Body of pancreas (tissue), 4 donors: ENCODE data around the gene RASD2. TPM values are rescaled to one million over a fixed set of nuclear protein-coding genes. Genes with fewer than 3 reads are reported as not detected.
"Not testable (repeated sequence)": the region's sequence is repeated elsewhere in the genome, so short reads cannot be mapped to it uniquely, and the experiment has no call there.

ENCODE experiments used
- ATAC-seq: fragments of 150-250 bp; one replicate; pipeline ENCODE4 v1.9.1; 2016
- DNase-seq, 4 donors: peaks; one replicate each; pipeline ENCODE4 v3.0.0-alpha.2; 2019
- H3K27ac ChIP-seq, 4 donors: fragments of 200-600 bp; sonication (generic); 1 replicate in 3 of 4; 2 replicates in 1 of 4; pipeline versions ENCODE4 v1.5.1 to v1.6.1; 2016 to 2019; ENCODE audit warnings: mild to moderate bottlenecking in 1 of 4, mixed read lengths in 1 of 4, moderate library complexity in 1 of 4
- H3K27me3 ChIP-seq, 2 donors: fragments of 200-600 bp; sonication (generic); one replicate each; pipeline ENCODE4 v1.6.0; 2016; ENCODE audit warnings: mild to moderate bottlenecking in 1 of 2
- H3K36me3 ChIP-seq, 2 donors: fragments of 200-600 bp; sonication (generic); replicated peaks in 1 of 2; 2 replicates each; pipeline ENCODE4 v1.5.1; 2016; ENCODE audit warnings: low read depth in 2 of 2; ENCODE audit not compliant: insufficient read depth in 1 of 2
- H3K4me1 ChIP-seq: fragments of 200-600 bp; sonication (generic); one replicate; pipeline ENCODE4 v1.6.0; 2016
- H3K4me3 ChIP-seq, 2 donors: fragments of 200-600 bp; sonication (generic); 1 replicate in 1 of 2; 2 replicates in 1 of 2; pipeline ENCODE4 v1.5.1; 2016 to 2019
- H3K9me3 ChIP-seq, 3 donors: fragments of 200-600 bp; sonication (generic); 1 replicate in 2 of 3; 2 replicates in 1 of 3; pipeline ENCODE4 v1.5.1; 2016
- POLR2A ChIP-seq, 3 donors: fragments of 450-650 bp; IDR thresholded peaks; one replicate each; pipeline ENCODE4 v1.6.1; 2016; ENCODE audit warnings: antibody characterized with exemption in 3 of 3, mild to moderate bottlenecking in 2 of 3
- WGBS, 2 donors: methylation state at CpG; one replicate each; pipeline ENCODE4 v1.1.5; 2017; 5-methylcytosine and 5-hydroxymethylcytosine counted together
- intact Hi-C: fragments of 100-400 bp; cut with DNase I; formaldehyde crosslinking; loops from one replicate; pipeline ENCODE4 v1.15.1; 2023
- total RNA-seq, 2 donors: library from RNA; depleted of rRNA; stranded (reverse); fragments of >200 nt; gene quantifications; one replicate each; pipeline ENCODE4 v1.1.0, GENCODE V29; 2016
- TF ChIP-seq, protein P1 (sequence below), 7 experiments: fragments of 450-650 bp in 4 of 7; fragments of 200-600 bp in 3 of 7; sonication (generic) in 3 of 7; IDR thresholded peaks; one replicate each; pipeline ENCODE4 v1.5.1; 2016 to 2019; ENCODE audit warnings: antibody characterized with exemption in 7 of 7

The RASD2 gene, protein sequence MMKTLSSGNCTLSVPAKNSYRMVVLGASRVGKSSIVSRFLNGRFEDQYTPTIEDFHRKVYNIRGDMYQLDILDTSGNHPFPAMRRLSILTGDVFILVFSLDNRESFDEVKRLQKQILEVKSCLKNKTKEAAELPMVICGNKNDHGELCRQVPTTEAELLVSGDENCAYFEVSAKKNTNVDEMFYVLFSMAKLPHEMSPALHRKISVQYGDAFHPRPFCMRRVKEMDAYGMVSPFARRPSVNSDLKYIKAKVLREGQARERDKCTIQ
- 1 to 10 TPM in 1 of 2 donors, under 1 TPM in 1; 0.26 to 3.6 TPM for total RNA-seq

DNA sequence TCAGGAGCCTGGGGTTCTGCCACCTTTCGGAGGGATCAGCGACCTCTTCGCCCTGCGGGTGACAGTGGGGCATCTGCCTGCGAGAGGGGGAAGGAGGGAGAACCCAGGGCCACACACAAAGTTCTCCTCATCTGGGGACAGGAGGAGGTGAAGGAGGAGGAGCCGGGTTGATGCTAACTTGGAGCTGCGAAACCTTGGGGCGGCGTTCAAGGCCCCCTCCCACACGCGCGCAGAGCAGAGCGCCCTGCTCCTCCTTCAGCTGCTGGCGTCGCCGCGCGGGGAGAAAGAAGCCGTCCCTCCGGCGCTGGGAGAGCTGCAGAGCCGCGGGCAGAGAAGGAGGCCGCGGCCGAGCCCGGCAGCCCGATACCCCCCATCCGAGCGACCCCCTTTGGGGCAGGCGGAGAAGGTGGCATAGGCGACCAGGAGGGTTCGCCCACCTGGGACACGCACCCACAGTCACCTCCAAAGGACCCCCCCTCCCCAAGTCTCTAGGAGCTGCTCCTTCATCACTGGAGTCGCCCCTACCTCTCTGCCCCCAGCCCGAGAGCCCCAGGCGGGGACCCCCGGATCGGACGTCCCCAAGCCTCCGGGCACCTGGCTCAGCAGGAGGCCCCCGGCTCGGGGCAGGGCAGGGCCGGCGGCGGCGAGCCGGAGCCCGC lies at the start of gene RASD2:
TSS of gene RASD2 (plus strand) at position 237 of the 659 bp plus-strand sequence. CDS start 5,979 bp downstream, outside the sequence.
- ATAC-seq = peak; percentile 24
- peaks cover 17% of the 10 kb centered on the region for H3K4me1 ChIP-seq
- intact Hi-C loops = no loop called here
- 0 to 4% methylated on average over 9 to 35 of the region's 49 CpGs for WGBS, 2 donors
- H3K9me3 ChIP-seq = no peaks in the 10 kb centered on the region
- H3K4me3 ChIP-seq = peak within 1 kb of the TSS in 1 of 2 donors; percentile 16
- H3K27ac ChIP-seq = no peak within 1 kb of the TSS
- H3K36me3 ChIP-seq = no peaks in the 10 kb centered on the region
- H3K27me3 ChIP-seq = no peaks in the 10 kb centered on the region
- DNase-seq = peak; percentile 22 to 31 (median 26)
- TF ChIP-seq, protein P1, sequence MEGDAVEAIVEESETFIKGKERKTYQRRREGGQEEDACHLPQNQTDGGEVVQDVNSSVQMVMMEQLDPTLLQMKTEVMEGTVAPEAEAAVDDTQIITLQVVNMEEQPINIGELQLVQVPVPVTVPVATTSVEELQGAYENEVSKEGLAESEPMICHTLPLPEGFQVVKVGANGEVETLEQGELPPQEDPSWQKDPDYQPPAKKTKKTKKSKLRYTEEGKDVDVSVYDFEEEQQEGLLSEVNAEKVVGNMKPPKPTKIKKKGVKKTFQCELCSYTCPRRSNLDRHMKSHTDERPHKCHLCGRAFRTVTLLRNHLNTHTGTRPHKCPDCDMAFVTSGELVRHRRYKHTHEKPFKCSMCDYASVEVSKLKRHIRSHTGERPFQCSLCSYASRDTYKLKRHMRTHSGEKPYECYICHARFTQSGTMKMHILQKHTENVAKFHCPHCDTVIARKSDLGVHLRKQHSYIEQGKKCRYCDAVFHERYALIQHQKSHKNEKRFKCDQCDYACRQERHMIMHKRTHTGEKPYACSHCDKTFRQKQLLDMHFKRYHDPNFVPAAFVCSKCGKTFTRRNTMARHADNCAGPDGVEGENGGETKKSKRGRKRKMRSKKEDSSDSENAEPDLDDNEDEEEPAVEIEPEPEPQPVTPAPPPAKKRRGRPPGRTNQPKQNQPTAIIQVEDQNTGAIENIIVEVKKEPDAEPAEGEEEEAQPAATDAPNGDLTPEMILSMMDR (IDR thresholded peaks at IDR 0.05) = no peak
- TF ChIP-seq POLR2A (IDR thresholded peaks at IDR 0.05) = no peak

DNA sequence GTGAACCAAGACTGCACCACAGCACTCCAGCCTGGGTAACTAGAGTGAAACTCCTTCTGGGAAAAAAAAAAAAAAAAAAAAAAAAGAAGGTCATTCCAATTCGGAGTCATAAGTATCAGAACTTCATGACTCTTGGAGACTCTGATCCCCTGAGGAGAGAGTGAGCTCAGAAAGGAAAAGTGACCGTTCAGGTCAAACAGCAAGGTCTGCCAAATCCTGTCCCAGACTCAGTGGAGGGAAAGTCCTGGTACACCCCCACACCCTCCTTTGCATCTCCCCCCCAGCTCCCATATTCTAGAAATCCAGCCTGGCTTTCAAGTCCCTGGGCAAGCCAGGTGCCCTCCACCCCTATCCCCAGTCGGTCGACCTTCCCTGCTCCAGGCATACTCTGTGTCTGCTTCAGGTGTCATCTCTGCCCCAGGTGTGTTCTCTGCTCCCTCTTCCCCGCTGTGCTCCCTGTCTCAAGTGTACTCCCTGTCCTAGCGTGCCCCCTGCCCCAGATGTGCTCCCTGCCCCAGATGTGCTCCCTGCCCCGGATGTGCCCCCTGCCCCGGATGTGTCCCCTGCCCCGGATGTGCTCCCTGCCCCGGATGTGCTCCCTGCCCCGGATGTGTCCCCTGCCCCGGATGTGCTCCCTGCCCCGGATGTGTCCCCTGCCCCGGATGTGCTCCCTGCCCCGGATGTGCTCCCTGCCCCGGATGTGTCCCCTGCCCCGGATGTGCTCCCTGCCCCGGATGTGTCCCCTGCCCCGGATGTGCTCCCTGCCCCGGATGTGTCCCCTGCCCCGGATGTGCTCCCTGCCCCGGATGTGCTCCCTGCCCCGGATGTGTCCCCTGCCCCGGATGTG lies 49.3 kb upstream of the RASD2 start:
- H3K4me3 ChIP-seq, H3K27me3 ChIP-seq, H3K4me1 ChIP-seq, ATAC-seq, H3K27ac ChIP-seq, intact Hi-C loops, DNase-seq, H3K9me3 ChIP-seq, H3K36me3 ChIP-seq: not testable (repeated sequence)
- WGBS, 2 donors = 67 to 78% methylated on average over 9 to 14 of the region's 24 CpGs

DNA sequence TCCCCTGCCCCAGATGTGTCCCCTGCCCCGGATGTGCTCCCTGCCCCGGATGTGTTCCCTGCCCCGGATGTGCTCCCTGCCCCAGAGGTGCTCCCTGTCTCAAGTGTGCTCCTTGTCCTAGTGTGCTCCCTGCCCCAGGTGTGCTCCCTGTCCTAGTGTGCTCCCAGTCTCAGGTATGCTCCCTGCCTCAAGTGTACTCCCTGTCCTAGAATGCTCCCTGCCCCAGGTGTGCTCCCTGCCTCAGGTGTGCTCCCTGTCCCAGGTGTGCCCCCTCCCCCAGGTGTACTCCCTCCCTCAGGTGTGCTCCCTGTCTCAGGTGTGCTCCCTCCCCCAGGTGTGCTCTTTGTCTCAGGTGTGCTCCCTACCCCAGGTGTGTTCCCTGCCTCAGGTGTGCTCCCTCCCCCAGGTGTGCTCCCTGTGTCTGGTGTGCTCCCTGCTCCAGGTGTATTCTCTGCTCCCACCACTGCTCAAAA lies 48.7 kb upstream of the RASD2 start:
- ATAC-seq (no peak), DNase-seq (no peak)
- Histone ChIP-seq H3K27me3 (no peaks in the 10 kb centered on the region), H3K27ac (no peak overlapping the region), H3K36me3 (no peaks in the 10 kb centered on the region), H3K9me3 (no peaks in the 10 kb centered on the region), H3K4me3 (no peak overlapping the region), H3K4me1 (no peaks in the 10 kb centered on the region)
- TF ChIP-seq, protein P1 (IDR thresholded peaks at IDR 0.05) = no peak
- no peak for TF ChIP-seq POLR2A (IDR thresholded peaks at IDR 0.05)
- 79 to 90% methylated on average over 2 to 3 of the region's 3 CpGs for WGBS, 2 donors
- intact Hi-C loops = no loop called here

DNA sequence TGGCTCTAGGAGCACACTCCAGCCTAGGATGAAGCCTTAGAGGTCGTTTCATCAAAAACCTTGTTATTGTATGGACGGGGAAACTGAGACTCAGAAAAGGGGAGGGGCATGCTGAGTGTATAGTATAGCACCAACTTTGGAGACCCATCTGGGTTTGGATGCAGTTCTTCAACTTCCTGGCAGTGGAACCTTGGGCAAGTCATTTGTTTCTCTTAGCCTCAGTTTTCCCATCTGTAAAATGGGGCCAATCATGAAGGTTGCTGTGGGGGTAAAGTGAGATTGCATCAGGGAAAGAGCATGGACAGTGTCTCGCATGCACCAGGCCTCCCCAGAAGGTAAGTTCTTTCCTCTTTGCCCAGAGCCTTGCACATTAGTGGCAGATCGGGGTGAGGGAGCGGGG lies 47.6 kb upstream of the RASD2 start:
- WGBS, 2 donors = 68 to 74% methylated on average over 5 of the region's 5 CpGs
- intact Hi-C loops = no loop called here
- ATAC-seq (no peak), DNase-seq (no peak)
- H3K36me3 ChIP-seq = no peaks in the 10 kb centered on the region
- no peaks in the 10 kb centered on the region for H3K27me3 ChIP-seq
- H3K4me1 ChIP-seq = no peaks in the 10 kb centered on the region
- H3K9me3 ChIP-seq = no peaks in the 10 kb centered on the region
- H3K27ac ChIP-seq = no peak overlapping the region
- TF ChIP-seq, protein P1 (IDR thresholded peaks at IDR 0.05) = no peak
- TF ChIP-seq POLR2A (IDR thresholded peaks at IDR 0.05) = no peak
- H3K4me3 ChIP-seq = no peak overlapping the region

DNA sequence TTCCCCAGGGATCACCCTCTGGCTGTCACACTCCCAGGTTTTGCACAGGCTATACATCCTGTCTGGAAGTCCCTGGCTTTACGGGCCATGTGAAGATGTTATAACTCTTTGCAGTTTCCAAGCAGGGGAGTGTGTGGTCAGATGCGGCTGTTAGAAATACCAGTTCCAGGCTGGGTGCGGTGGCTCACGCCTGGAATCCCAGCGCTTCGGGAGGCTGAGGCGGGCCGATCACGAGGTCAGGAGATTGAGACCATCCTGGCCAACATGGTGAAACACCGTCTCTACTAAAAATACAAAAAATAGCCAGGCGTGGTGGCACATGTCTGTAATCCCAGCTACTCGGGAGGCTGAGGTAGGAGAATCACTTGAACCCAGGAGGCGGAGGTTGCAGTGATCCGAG lies 44.9 kb upstream of the RASD2 start:
- H3K9me3 ChIP-seq, intact Hi-C loops, H3K27me3 ChIP-seq, H3K36me3 ChIP-seq, H3K4me3 ChIP-seq, H3K27ac ChIP-seq, ATAC-seq, H3K4me1 ChIP-seq, DNase-seq: not testable (repeated sequence)
- WGBS, 2 donors = 81 to 87% methylated on average over 13 to 14 of the region's 14 CpGs
